ENCODE results near the gene GEMIN5. TPM values are rescaled to one million over a fixed set of nuclear protein-coding genes. Genes with fewer than 3 reads are reported as not detected.

The GEMIN5 gene
- total and polyA plus RNA-seq, 2 of the 13 experiments (the other 11 are each of a cell fraction or from before 2014, with no cell fraction given) = 6.6 to 28.6 TPM

- TF ChIP-seq TFDP2 (CRISPR knock-in tag; IDR thresholded peaks at IDR 0.05) (peak; percentile 84), TARDBP (CRISPR knock-in tag; IDR thresholded peaks at IDR 0.05) (peak; percentile 91), IRF9 (CRISPR knock-in tag; IDR thresholded peaks at IDR 0.05; ENCODE audit: borderline replicate concordance) (peak; percentile 89), THAP7 (CRISPR knock-in tag; IDR thresholded peaks at IDR 0.05) (0 out of 2 replicates have a peak, but pooled peaks have one; percentile 40), RAD21 (CRISPR knock-in tag; IDR thresholded peaks at IDR 0.05) (peak; percentile 20; the same call in 1 of the 2 replicates), ZBTB10 (CRISPR knock-in tag; IDR thresholded peaks at IDR 0.05; ENCODE audit: borderline replicate concordance) (no peak), ZSCAN22 (CRISPR knock-in tag; IDR thresholded peaks at IDR 0.05) (no peak), HNF1B (CRISPR knock-in tag; IDR thresholded peaks at IDR 0.05) (peak; percentile 87), ZNF317 (CRISPR knock-in tag; IDR thresholded peaks at IDR 0.05) (peak; percentile 58; the same call in 1 of the 2 replicates), ZNF609 (CRISPR knock-in tag; IDR thresholded peaks at IDR 0.05; ENCODE audit: borderline replicate concordance) (peak; percentile 11; the same call in 1 of the 2 replicates), ZNF329 (CRISPR knock-in tag; IDR thresholded peaks at IDR 0.05; ENCODE audit: low read depth) (peak; percentile 78; the same call in 1 of the 2 replicates), MLX (CRISPR knock-in tag; IDR thresholded peaks at IDR 0.05) (peak; percentile 82), THAP8 (CRISPR knock-in tag; IDR thresholded peaks at IDR 0.05; ENCODE audit: borderline replicate concordance) (0 out of 2 replicates have a peak, but pooled peaks have one; percentile 85)
Observed at GRCh38 chr5:154858297-154858971, 79.6 kb downstream of the GEMIN5 start, which contains the start of gene CNOT8 (continued).

Data from HepG2 (cell line).